Measurements from ENCODE around the gene ARG1.
"Not testable (repeated sequence)": the region's sequence is repeated elsewhere in the genome, so short reads cannot be mapped to it uniquely, and the experiment has no call there.

DNA sequence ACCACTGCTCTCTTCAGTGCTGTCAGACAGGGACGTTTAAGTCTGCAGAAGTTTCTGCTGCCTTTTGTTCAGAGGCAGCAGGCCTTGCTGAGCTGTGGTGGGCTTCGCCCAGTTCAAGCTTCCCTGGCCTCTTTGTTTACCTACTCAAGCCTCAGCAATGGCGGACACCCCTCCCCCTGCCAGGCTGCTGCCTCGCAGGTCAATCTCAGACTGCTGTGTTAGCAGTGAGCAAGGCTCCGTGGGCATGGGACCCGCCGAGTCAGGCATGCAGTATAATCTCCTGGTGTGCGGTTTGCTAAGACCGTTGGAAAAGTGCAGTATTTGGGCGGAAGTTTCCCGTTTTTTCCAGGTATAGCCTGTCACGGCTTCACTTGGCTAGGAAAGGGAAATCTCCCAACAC, 41.3 kb upstream of the ARG1 start:
- TF ChIP-seq POLR2AphosphoS5 (IDR thresholded peaks at IDR 0.05) = not testable (repeated sequence)
- TF ChIP-seq, protein P1, sequence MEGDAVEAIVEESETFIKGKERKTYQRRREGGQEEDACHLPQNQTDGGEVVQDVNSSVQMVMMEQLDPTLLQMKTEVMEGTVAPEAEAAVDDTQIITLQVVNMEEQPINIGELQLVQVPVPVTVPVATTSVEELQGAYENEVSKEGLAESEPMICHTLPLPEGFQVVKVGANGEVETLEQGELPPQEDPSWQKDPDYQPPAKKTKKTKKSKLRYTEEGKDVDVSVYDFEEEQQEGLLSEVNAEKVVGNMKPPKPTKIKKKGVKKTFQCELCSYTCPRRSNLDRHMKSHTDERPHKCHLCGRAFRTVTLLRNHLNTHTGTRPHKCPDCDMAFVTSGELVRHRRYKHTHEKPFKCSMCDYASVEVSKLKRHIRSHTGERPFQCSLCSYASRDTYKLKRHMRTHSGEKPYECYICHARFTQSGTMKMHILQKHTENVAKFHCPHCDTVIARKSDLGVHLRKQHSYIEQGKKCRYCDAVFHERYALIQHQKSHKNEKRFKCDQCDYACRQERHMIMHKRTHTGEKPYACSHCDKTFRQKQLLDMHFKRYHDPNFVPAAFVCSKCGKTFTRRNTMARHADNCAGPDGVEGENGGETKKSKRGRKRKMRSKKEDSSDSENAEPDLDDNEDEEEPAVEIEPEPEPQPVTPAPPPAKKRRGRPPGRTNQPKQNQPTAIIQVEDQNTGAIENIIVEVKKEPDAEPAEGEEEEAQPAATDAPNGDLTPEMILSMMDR (IDR thresholded peaks at IDR 0.05; ENCODE audit: poor library complexity, severe bottlenecking) = not testable (repeated sequence)
